ENCODE measurements around the gene BTBD9.
"Not testable (repeated sequence)": the region's sequence is repeated elsewhere in the genome, so short reads cannot be mapped to it uniquely, and the experiment has no call there.

Gene BTBD9

GRCh38 chr6:38649744-38650143 lies 10.0 kb upstream of the BTBD9 start:
- DNase-seq (ENCODE audit: low read depth in 2 of 2), result no peak

GRCh38 chr6:38648629-38649028 lies 8.9 kb upstream of the BTBD9 start:
- no peak for DNase-seq (ENCODE audit: low read depth in 2 of 2)

- DNase-seq (ENCODE audit: low read depth in 2 of 2), result no peak
Measured at GRCh38 chr6:38646166-38646878, 6.6 kb upstream of the BTBD9 start.

GRCh38 chr6:38644951-38645350 lies 5.2 kb upstream of the BTBD9 start:
- no peak for DNase-seq (ENCODE audit: low read depth in 2 of 2)

GRCh38 chr6:38640216-38640909 lies 634 bp upstream of the BTBD9 start:
- no peak for DNase-seq (ENCODE audit: low read depth in 2 of 2)

GRCh38 chr6:38638941-38639497 lies 710 bp downstream of the BTBD9 start:
- DNase-seq (ENCODE audit: low read depth in 2 of 2), result peak; percentile 43 to 61

GRCh38 chr6:38637756-38638155 lies 2.0 kb downstream of the BTBD9 start:
- no peak for DNase-seq (ENCODE audit: low read depth in 2 of 2)

GRCh38 chr6:38636027-38636426 lies 3.7 kb downstream of the BTBD9 start:
- DNase-seq (ENCODE audit: low read depth in 2 of 2), result no peak

GRCh38 chr6:38634518-38634917 lies 5.2 kb downstream of the BTBD9 start:
- no peak for DNase-seq (ENCODE audit: low read depth in 2 of 2)

- no peak for DNase-seq (ENCODE audit: low read depth in 2 of 2)
Measured at GRCh38 chr6:38632490-38632889, 7.2 kb downstream of the BTBD9 start.

- no peak for DNase-seq (ENCODE audit: low read depth in 2 of 2)
Measured at GRCh38 chr6:38631186-38631783, 8.4 kb downstream of the BTBD9 start.

- DNase-seq (ENCODE audit: low read depth in 2 of 2), result no peak
Measured at GRCh38 chr6:38625217-38625616, 14.5 kb downstream of the BTBD9 start.

- not testable (repeated sequence) for DNase-seq (ENCODE audit: low read depth in 2 of 2)
Measured at GRCh38 chr6:38619342-38619741, 20.4 kb downstream of the BTBD9 start.

GRCh38 chr6:38618301-38618700 lies 21.4 kb downstream of the BTBD9 start:
- not testable (repeated sequence) for DNase-seq (ENCODE audit: low read depth in 2 of 2)

- DNase-seq (ENCODE audit: low read depth in 2 of 2), result no peak
Measured at GRCh38 chr6:38617856-38618255, 21.9 kb downstream of the BTBD9 start.

GRCh38 chr6:38612143-38612965 lies 27.4 kb downstream of the BTBD9 start:
- DNase-seq (ENCODE audit: low read depth in 2 of 2), result no peak

GRCh38 chr6:38610050-38610625 lies 29.6 kb downstream of the BTBD9 start:
- no peak for DNase-seq (ENCODE audit: low read depth in 2 of 2)

- DNase-seq (ENCODE audit: low read depth in 2 of 2), result no peak
Measured at GRCh38 chr6:38604700-38605099, 35.0 kb downstream of the BTBD9 start.

- DNase-seq (ENCODE audit: low read depth in 2 of 2), result no peak
Measured at GRCh38 chr6:38603966-38604365, 35.8 kb downstream of the BTBD9 start.

GRCh38 chr6:38603496-38603895 lies 36.2 kb downstream of the BTBD9 start:
- DNase-seq (ENCODE audit: low read depth in 2 of 2), result no peak

GRCh38 chr6:38599966-38600550 lies 39.7 kb downstream of the BTBD9 start:
- no peak for DNase-seq (ENCODE audit: low read depth in 2 of 2)

Measured in stimulated activated CD8-positive, alpha-beta memory T cell treated with anti-CD3 and anti-CD28 coated beads, Interleukin-7, amount 100 ng/mL, for 4 hours (primary cell).